GM18499 (cell line): Measurements from ENCODE around the gene PRTN3.

Experiments used
- ATAC-seq: cut with Tn5 transposase; IDR thresholded peaks from one replicate; pipeline ENCODE4 v1.9.1; 2021; ENCODE audit warnings: moderate number of reproducible peaks; ENCODE audit not compliant: insufficient read depth, unreplicated experiment

PRTN3 gene

DNA sequence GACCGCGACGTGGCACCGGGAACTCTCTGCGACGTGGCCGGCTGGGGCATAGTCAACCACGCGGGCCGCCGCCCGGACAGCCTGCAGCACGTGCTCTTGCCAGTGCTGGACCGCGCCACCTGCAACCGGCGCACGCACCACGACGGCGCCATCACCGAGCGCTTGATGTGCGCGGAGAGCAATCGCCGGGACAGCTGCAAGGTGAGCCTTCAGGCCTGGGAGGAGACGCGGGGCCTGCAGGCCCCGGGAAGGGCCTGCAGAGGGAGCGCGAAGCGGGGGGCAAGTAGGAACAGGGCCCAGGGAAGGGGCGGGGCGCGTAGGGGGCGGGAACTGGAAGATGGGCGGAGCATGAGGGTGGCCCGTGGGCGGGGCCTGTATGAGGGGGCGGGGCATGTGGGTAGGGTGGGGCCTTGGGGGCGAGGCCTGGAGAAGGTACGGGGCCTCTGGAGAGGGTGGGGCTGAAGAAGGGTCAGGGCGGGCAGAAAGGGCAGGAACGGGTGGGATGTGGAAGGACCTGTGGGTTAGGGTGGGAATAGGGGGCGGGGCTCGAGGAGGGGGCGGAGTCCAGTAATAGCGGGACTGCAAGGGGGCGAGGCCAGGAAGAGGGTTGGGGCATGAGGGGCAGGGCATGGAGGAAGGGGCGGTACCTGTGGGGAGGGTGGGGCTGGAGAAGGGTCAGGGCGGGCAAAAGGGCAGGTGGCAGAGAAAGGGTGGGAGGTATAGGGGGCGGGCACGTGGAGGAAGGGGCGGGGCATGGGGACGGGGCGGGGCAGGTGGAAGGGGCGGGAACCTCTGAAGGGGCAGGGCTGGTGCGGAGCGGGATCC is 21.2 kb downstream of the PRTN3 start:
- ATAC-seq = no peak

- ATAC-seq = no peak
Observed at GRCh38 chr19:862581-863314, 21.9 kb downstream of the PRTN3 start.

- ATAC-seq = no peak
Observed at GRCh38 chr19:863315-863620, 22.5 kb downstream of the PRTN3 start.

- ATAC-seq = no peak
Observed at GRCh38 chr19:866769-867300, 26.0 kb downstream of the PRTN3 start.

- no peak for ATAC-seq
Observed at GRCh38 chr19:867301-867793, 26.5 kb downstream of the PRTN3 start.

- no peak for ATAC-seq
Observed at GRCh38 chr19:867855-868457, 27.2 kb downstream of the PRTN3 start.

DNA sequence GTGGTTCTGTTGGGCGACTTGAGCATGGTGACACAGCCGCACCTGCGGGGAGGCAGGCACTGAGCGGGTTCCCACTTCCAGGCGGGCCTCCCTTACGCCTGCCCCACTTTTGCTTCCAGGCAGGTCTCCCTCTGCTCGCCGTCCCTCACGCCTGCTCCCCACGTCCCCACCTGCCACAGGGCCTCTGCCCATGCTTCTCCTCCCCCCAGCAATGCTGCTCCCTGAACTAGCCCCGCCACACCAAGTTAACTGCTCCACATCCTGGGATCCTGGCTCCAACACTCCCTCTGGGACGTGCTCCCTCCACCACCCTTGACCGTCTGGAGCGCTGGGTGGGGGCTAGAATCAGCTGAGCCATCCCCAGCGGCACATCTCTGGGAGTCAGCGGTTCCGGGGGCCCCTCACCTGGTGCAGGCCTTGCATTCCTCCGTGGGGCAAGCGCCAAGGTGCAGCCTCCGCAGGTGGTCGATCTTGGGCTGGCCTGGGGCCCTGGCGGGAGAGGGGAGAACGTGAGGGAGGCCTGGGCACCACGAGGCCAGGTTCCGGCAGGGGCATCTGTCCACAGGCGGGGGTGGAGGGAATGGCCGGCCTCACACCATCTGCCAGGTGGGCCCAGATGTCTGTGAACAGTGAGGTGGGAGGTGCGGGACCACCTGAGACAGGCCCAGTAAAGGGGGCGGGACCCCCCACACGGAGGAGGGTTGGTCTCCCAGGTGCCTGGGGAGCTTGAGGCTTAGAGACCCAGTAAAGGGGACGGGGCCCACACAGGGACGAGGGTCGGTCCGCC is 27.9 kb downstream of the PRTN3 start:
- no peak for ATAC-seq

DNA sequence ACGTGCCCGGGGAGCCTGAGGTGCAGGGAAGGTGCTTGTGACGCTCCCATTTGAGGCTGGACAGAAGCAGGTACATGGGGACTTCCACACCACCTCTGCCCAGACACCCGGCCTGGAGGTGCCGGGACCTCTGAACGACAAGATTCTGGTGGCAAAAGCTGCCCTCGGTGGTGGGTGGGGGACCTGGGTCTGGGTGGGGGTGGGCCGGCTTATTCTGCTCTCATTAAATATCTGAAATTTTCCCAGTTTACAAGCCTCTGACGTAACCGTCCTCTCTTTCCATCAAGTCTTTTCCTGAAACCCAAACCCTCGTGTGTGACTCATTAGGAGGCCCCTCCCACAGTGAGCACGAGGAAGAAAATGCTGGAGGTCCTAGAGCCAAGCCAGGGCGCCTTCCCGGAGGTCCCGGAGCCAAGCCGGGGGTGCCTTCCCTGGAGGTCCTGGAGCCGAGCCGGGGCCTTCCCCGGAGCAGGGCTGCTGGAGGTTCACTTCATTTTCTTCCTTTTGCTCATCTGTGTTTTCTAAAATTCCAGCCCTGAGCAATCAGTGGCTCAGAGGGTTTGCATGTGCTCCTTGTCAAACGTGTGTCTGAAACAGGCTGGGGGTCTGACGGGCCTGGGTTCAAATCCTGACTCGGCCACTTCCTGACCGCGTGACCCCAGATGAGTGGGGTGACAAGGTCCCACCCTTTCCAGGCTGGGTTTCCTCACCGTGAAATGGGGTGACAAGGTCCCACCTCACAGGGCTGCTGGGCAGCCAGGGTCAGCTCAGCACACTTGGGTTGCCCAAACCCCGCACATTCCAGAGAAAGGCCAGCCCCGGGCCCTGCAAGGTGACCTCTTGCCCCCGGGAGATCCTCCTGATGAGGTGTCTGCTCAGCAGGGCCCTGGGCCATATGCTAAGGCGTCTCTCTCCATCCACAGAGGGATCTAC is 28.7 kb downstream of the PRTN3 start:
- ATAC-seq = no peak

DNA sequence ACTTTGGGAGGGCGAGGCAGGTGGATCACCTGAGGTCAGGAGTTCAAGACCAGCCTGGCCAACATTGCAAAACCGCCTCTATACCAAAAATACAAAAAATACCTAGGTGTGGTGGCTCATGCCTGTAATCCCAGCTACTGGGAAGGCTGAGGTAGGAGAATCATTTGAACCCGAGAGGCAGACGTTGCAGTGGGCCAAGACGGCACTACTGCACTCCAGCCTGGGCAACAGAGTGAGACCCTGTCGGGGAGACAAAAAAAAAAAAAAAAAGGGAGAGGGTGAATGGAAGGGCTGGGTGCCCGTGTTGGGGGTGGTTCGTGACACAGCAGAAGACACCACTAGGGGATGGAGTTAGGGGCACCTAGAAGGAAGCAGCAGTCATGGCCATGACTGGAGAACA is 29.5 kb downstream of the PRTN3 start:
- no peak for ATAC-seq

- ATAC-seq = no peak
Observed at GRCh38 chr19:870963-871401, 30.2 kb downstream of the PRTN3 start.

GRCh38 chr19:871446-872265 is 30.9 kb downstream of the PRTN3 start:
- no peak for ATAC-seq

GRCh38 chr19:872266-872951 is 31.6 kb downstream of the PRTN3 start:
- ATAC-seq = no peak

GRCh38 chr19:873084-873483 is 32.3 kb downstream of the PRTN3 start:
- no peak for ATAC-seq

- ATAC-seq = no peak
Observed at GRCh38 chr19:873561-874041, 32.8 kb downstream of the PRTN3 start.

- ATAC-seq = no peak
Observed at GRCh38 chr19:875265-875879, 34.6 kb downstream of the PRTN3 start.

DNA sequence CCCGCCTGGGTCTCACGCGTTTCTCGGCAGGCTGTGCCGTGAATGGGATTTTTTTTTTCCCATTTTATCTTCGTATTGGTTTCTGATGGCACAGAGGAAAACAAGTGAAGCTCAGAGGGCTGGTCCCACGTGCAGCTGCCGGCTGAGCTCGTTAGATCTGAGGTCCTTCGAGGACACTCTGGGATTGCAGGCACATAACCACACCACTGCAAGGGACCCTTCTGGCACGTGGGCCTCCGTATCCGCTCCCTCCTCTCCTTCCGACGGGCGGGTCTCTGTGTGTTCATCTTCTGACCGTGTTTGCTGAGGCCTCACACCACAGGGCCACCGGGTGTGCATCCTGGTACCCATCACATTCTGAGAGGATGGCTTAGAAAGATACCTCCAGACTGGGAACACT is 35.3 kb downstream of the PRTN3 start:
- ATAC-seq = no peak

- no peak for ATAC-seq
Observed at GRCh38 chr19:876780-877314, 36.0 kb downstream of the PRTN3 start.
